ENCODE measurements around the gene CCDC27. TPM values are rescaled to one million over a fixed set of nuclear protein-coding genes. Genes with fewer than 3 reads are reported as not detected.
A peak's percentile ranks its signal among the peaks of the same experiment; 100 is the strongest.

Gene CCDC27
- total and polyA plus RNA-seq, 2 of the 8 experiments (the other 6 are each of a cell fraction or from before 2014, with no cell fraction given), result 0.15 TPM; not detected in 1

GRCh38 chr1:3790952-3791351 is 38.7 kb downstream of the CCDC27 start:
- no peaks in the 10 kb centered on the region for H3K27me3 ChIP-seq (replicated peaks in 1 of 4; ENCODE audit: control insufficient read depth in 3 of 4, extremely low read depth in 1 of 4, insufficient read depth in 3 of 4, low read length in 3 of 4)
- no peak overlapping the region for H4K5ac ChIP-seq (ENCODE audit: insufficient read length, low read depth, low read length)
- peaks cover 11% of the 10 kb centered on the region; the same call in 1 of the 2 replicates for H3K23me2 ChIP-seq (ENCODE audit: low read depth, low read length)
- DNase-seq (ENCODE audit: low read depth in 1 of 2, low spot score in 2 of 2), result no peak
- peak overlapping the region; percentile 60; the same call in 1 of the 2 replicates for H2AK5ac ChIP-seq (ENCODE audit: low read depth, low read length)
- H2BK120ac ChIP-seq (replicated peaks; ENCODE audit: low read depth, low read length), result no peak overlapping the region
- peaks cover 13 to 72% of the 10 kb centered on the region in 2 experiments for H3K79me2 ChIP-seq (ENCODE audit: control insufficient read depth in 1 of 2, insufficient read depth in 2 of 2, low read length in 2 of 2)
- peak overlapping the region; percentile 20 for H3K4ac ChIP-seq (replicated peaks; ENCODE audit: insufficient read length, low read depth, low read length)
- H3K79me1 ChIP-seq (ENCODE audit: low read depth, low read length), result peaks cover 30% of the 10 kb centered on the region
- no peak overlapping the region for H3K27ac ChIP-seq (ENCODE audit: low read depth, low read length)
- no peaks in the 10 kb centered on the region for H3K9me3 ChIP-seq (ENCODE audit: insufficient read depth in 2 of 2, low read depth in 1 of 2, low read length in 1 of 2)
- peak overlapping the region; percentile 68 for H4K91ac ChIP-seq (replicated peaks; ENCODE audit: insufficient read length, low read length)
- H3K56ac ChIP-seq (replicated peaks; ENCODE audit: insufficient read length, low read depth, low read length), result no peak overlapping the region
- no peak for FAIRE-seq
- peak overlapping the region; percentile 66 for H2BK5ac ChIP-seq (ENCODE audit: low read depth, low read length)
- H4K8ac ChIP-seq (ENCODE audit: extremely low read depth, insufficient read depth, low read length), result no peak overlapping the region
- ChIA-PET POLR2A (ENCODE audit: partially characterized antibody) (interaction anchor here (1.0 to 9.8 kb wide), 3 partner anchors 9 to 21 kb away, joined by 3 to 84 read pairs (median 6); no protein-coding TSS in a partner anchor), CTCF (ENCODE audit: partially characterized antibody) (interaction anchor here (1.1 to 4.3 kb wide), 6 partner anchors 7 to 45 kb away, joined by 3 to 29 read pairs (median 6); no protein-coding TSS in a partner anchor)
- H3K4me3 ChIP-seq (ENCODE audit: extremely low read depth in 1 of 4, insufficient read depth in 2 of 4, low read depth in 3 of 4, low read length in 4 of 4), result no peak overlapping the region
- peaks cover 4 to 13% (median 11%) of the 10 kb centered on the region in 4 experiments; a peak in 4 of 8 replicates for H3K36me3 ChIP-seq (ENCODE audit: control insufficient read depth in 2 of 4, insufficient read depth in 4 of 4, low read length in 3 of 4)
- H2BK15ac ChIP-seq (ENCODE audit: low read length), result 0 out of 2 replicates have a peak overlapping the region, but pooled peaks have one; percentile 72
- no peak overlapping the region for H2AFZ ChIP-seq (ENCODE audit: low read length)
- peak overlapping the region; percentile 60 for H3K18ac ChIP-seq (ENCODE audit: extremely low read depth, low read length)
- H2BK20ac ChIP-seq (ENCODE audit: low read length), result 0 out of 2 replicates have a peak overlapping the region, but pooled peaks have one; percentile 61
- peaks cover 8 to 34% (median 21%) of the 10 kb centered on the region in 4 experiments for H3K4me1 ChIP-seq (replicated peaks in 1 of 4; ENCODE audit: control insufficient read depth in 3 of 4, insufficient read depth in 4 of 4, low read length in 3 of 4)
- H3K14ac ChIP-seq (ENCODE audit: insufficient read length), result no peak overlapping the region
- no peak overlapping the region for H3K23ac ChIP-seq (ENCODE audit: insufficient read length)
- WGBS, 2 experiments (ENCODE audit: extremely low coverage in 1 of 2, insufficient coverage in 1 of 2, insufficient read length in 1 of 2, insufficient replicate concordance in 2 of 2, low coverage in 1 of 2, low lambda C conversion rate in 2 of 2, missing lambda C conversion rate in 1 of 2), result 97% methylated on average over 16 of the region's 18 CpGs; no CpG with 5 or more reads in 1 of the 2 experiments
- H4K20me1 ChIP-seq (replicated peaks in 1 of 2; ENCODE audit: control insufficient read depth in 1 of 2, insufficient read depth in 2 of 2, low read length in 2 of 2), result peaks cover 9 to 23% of the 10 kb centered on the region in 2 experiments
- H3K4me2 ChIP-seq (ENCODE audit: insufficient read depth in 1 of 2, low read depth in 2 of 2, low read length in 2 of 2), result no peak overlapping the region
- no peak overlapping the region; a peak in 1 of 7 replicates for H3K9ac ChIP-seq (replicated peaks in 1 of 4; ENCODE audit: extremely low read depth in 1 of 4, low read depth in 3 of 4, low read length in 3 of 4)
- peak overlapping the region; percentile 96; the same call in 1 of the 2 replicates for H2BK12ac ChIP-seq (ENCODE audit: low read depth, low read length)

Measured in H1 (cell line).